Measurements from ENCODE around the gene PLA2G1B.

Gene PLA2G1B

DNA sequence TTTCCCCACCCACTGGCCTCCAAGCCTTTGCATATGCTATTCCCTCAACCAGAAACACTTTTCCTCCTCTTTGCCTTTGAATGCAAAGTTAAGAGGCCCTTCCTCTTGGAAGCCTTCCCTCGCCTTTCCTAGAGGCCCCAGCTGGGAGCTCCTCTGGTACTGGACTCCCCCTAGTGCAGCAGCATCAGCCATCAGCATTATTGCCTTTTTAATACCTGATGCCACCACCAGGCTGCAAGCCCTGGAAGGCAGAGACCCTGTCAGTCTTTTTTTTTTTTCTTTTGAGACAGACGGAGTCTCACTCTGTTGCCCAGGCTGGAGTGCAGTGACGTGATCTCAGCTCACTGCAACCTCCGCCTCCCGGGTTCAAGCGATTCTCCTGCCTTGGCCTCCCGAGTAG is 19.1 kb upstream of the PLA2G1B start:
- no peak for TF ChIP-seq SIN3A (IDR thresholded peaks at IDR 0.05; ENCODE audit: borderline replicate concordance, insufficient read depth, low read length)
- no peak for TF ChIP-seq POLR2AphosphoS5 (IDR thresholded peaks at IDR 0.05; ENCODE audit: low read depth, low read length)
- TF ChIP-seq TAF1 (IDR thresholded peaks at IDR 0.05; ENCODE audit: borderline replicate concordance, insufficient read depth, low read length) = no peak
- no peak for TF ChIP-seq REST (IDR thresholded peaks at IDR 0.05; ENCODE audit: insufficient read depth in 1 of 2, low read depth in 2 of 2, low read length in 2 of 2)
- TF ChIP-seq FOXP2 (optimal IDR thresholded peaks at IDR 0.05; ENCODE audit: borderline replicate concordance, extremely low read depth, extremely low read length, insufficient read depth) = no peak

GRCh38 chr12:120346031-120346430 is 18.5 kb upstream of the PLA2G1B start:
- TF ChIP-seq POLR2AphosphoS5 (IDR thresholded peaks at IDR 0.05; ENCODE audit: low read depth, low read length) = no peak
- no peak for TF ChIP-seq TAF1 (IDR thresholded peaks at IDR 0.05; ENCODE audit: borderline replicate concordance, insufficient read depth, low read length)
- no peak for TF ChIP-seq FOXP2 (optimal IDR thresholded peaks at IDR 0.05; ENCODE audit: borderline replicate concordance, extremely low read depth, extremely low read length, insufficient read depth)
- TF ChIP-seq SIN3A (IDR thresholded peaks at IDR 0.05; ENCODE audit: borderline replicate concordance, insufficient read depth, low read length) = no peak
- TF ChIP-seq REST (IDR thresholded peaks at IDR 0.05; ENCODE audit: insufficient read depth in 1 of 2, low read depth in 2 of 2, low read length in 2 of 2) = no peak

DNA sequence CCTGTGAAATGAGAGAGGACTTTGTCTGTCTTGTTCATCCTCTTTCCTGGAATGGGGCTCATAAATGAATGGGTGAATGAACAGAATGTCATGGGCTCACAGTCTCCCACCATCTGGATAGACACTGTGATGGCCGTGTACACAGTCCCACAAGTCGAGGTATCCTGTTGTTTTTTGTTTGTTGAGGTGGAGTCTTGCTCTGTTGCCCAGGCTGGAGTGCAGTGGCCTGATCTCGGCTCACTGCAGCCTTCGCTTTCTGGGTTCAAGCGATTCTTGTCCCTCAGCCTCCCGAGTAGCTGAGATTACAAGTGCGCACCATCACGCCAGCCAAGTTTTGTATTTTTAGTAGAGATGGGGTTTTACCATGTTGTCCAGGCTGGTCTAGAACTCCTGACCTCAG is 16.1 kb upstream of the PLA2G1B start:
- TF ChIP-seq TAF1 (IDR thresholded peaks at IDR 0.05; ENCODE audit: borderline replicate concordance, insufficient read depth, low read length) (no peak), FOXP2 (optimal IDR thresholded peaks at IDR 0.05; ENCODE audit: borderline replicate concordance, extremely low read depth, extremely low read length, insufficient read depth) (no peak), SIN3A (IDR thresholded peaks at IDR 0.05; ENCODE audit: borderline replicate concordance, insufficient read depth, low read length) (no peak), REST (IDR thresholded peaks at IDR 0.05; ENCODE audit: insufficient read depth in 1 of 2, low read depth in 2 of 2, low read length in 2 of 2) (no peak), POLR2AphosphoS5 (IDR thresholded peaks at IDR 0.05; ENCODE audit: low read depth, low read length) (no peak)

GRCh38 chr12:120343039-120343537 is 15.5 kb upstream of the PLA2G1B start:
- no peak for TF ChIP-seq REST (IDR thresholded peaks at IDR 0.05; ENCODE audit: insufficient read depth in 1 of 2, low read depth in 2 of 2, low read length in 2 of 2)
- no peak for TF ChIP-seq SIN3A (IDR thresholded peaks at IDR 0.05; ENCODE audit: borderline replicate concordance, insufficient read depth, low read length)
- no peak for TF ChIP-seq POLR2AphosphoS5 (IDR thresholded peaks at IDR 0.05; ENCODE audit: low read depth, low read length)
- TF ChIP-seq FOXP2 (optimal IDR thresholded peaks at IDR 0.05; ENCODE audit: borderline replicate concordance, extremely low read depth, extremely low read length, insufficient read depth) = no peak
- TF ChIP-seq TAF1 (IDR thresholded peaks at IDR 0.05; ENCODE audit: borderline replicate concordance, insufficient read depth, low read length) = no peak
